GM23338 (cell line): ENCODE measurements around the gene SEPTIN8. TPM values are rescaled to one million over a fixed set of nuclear protein-coding genes. Genes with fewer than 3 reads are reported as not detected.

ENCODE experiments used
- ATAC-seq: fragments of 200-7000 bp; cut with Tn5 transposase; 3 replicates; pipeline ENCODE4 v1.9.1; 2020
- DNase-seq: peaks from one replicate; pipeline ENCODE4 v3.0.0-alpha.2; 2015; ENCODE audit warnings: low spot score
- H2AFZ ChIP-seq: fragments of 200-600 bp; sonication (generic); 2 replicates; pipeline ENCODE4 v1.8.0; 2016; ENCODE audit warnings: antibody characterized with exemption, mild to moderate bottlenecking, moderate library complexity
- H3F3A ChIP-seq: fragments of 200-600 bp; sonication (generic); replicated peaks from 2 replicates; pipeline ENCODE4 v1.8.0; 2017; ENCODE audit warnings: antibody characterized with exemption, mixed run types, low read depth
- H3K27ac ChIP-seq: fragments of 200-600 bp; sonication (generic); 2 replicates; pipeline ENCODE4 v1.6.1; 2016; ENCODE audit warnings: low read depth
- H3K27me3 ChIP-seq: fragments of 200-600 bp; sonication (generic); 2 replicates; pipeline ENCODE4 v1.8.0; 2016; ENCODE audit warnings: mild to moderate bottlenecking, mixed run types, moderate library complexity; ENCODE audit not compliant: insufficient read depth
- H3K36me3 ChIP-seq: fragments of 200-600 bp; sonication (generic); 2 replicates; pipeline ENCODE4 v1.8.0; 2016; ENCODE audit warnings: mild to moderate bottlenecking; ENCODE audit not compliant: insufficient read depth
- H3K4me1 ChIP-seq: fragments of 200-600 bp; sonication (generic); 2 replicates; pipeline ENCODE4 v1.8.0; 2016; ENCODE audit warnings: mild to moderate bottlenecking, moderate library complexity; ENCODE audit not compliant: insufficient read depth
- H3K4me2 ChIP-seq: fragments of 200-600 bp; sonication (generic); 2 replicates; pipeline ENCODE4 v1.7.1; 2017; ENCODE audit warnings: mixed run types
- H3K4me3 ChIP-seq: fragments of 200-600 bp; sonication (generic); 2 replicates; pipeline ENCODE4 v1.6.1; 2016; ENCODE audit warnings: mixed run types
- H3K79me2 ChIP-seq: fragments of 200-600 bp; sonication (generic); replicated peaks from 2 replicates; pipeline ENCODE4 v1.8.0; 2017; ENCODE audit warnings: mild to moderate bottlenecking; ENCODE audit not compliant: insufficient read depth
- H3K9me2 ChIP-seq: fragments of 200-600 bp; sonication (generic); 2 replicates; pipeline ENCODE4 v1.8.0; 2017; ENCODE audit not compliant: insufficient read depth
- H4K20me1 ChIP-seq: fragments of 200-600 bp; sonication (generic); replicated peaks from 2 replicates; pipeline ENCODE4 v1.8.0; 2017; ENCODE audit warnings: mild to moderate bottlenecking; ENCODE audit not compliant: insufficient read depth
- H3K27ac Mint-ChIP-seq: 2 replicates; pipeline ENCODE4 v1.8.0; 2020; ENCODE audit warnings: inconsistent platforms, mild to moderate bottlenecking, moderate library complexity, mixed read lengths
- H3K27me3 Mint-ChIP-seq: 3 replicates; pipeline ENCODE4 v1.8.0; 2022; ENCODE audit warnings: low read depth, mild to moderate bottlenecking, moderate library complexity, mixed read lengths, inconsistent platforms; ENCODE audit not compliant: insufficient read depth, poor library complexity
- H3K36me3 Mint-ChIP-seq: 3 replicates; pipeline ENCODE4 v1.8.0; 2021; ENCODE audit warnings: low read depth, mild to moderate bottlenecking, inconsistent platforms, moderate library complexity, mixed read lengths
- H3K4me1 Mint-ChIP-seq: 3 replicates; pipeline ENCODE4 v1.8.0; 2020; ENCODE audit warnings: mild to moderate bottlenecking, inconsistent platforms, mixed read lengths
- H3K4me3 Mint-ChIP-seq: 3 replicates; pipeline ENCODE4 v1.8.0; 2021; ENCODE audit warnings: moderate library complexity, mild to moderate bottlenecking, inconsistent platforms, mixed read lengths
- H3K9me3 Mint-ChIP-seq: 3 replicates; pipeline ENCODE4 v1.8.0; 2020; ENCODE audit warnings: moderate library complexity, mild to moderate bottlenecking, inconsistent platforms, mixed read lengths
- CREB1 ChIP-seq: fragments of 250-450 bp; sonication (Bioruptor Pico); IDR thresholded peaks from 2 replicates; pipeline ENCODE4 v1.5.0; 2020; ENCODE audit warnings: low read depth, mild to moderate bottlenecking, moderate library complexity
- CTCF ChIP-seq, 2 experiments: fragments of 200-600 bp in 1 of 2; sonication (generic) in 1 of 2; conservative IDR thresholded peaks; 2 replicates each; pipeline versions ENCODE4 v1.5.1 to v1.6.1; 2016 to 2017; ENCODE audit warnings: antibody characterized with exemption in 2 of 2, low read depth in 2 of 2, mild to moderate bottlenecking in 2 of 2, moderate library complexity in 1 of 2
- EZH2phosphoT487 ChIP-seq: fragments of 200-600 bp; sonication (generic); IDR thresholded peaks from one replicate; pipeline ENCODE4 v1.8.1; 2018; ENCODE audit warnings: antibody characterized with exemption; ENCODE audit not compliant: unreplicated experiment
- REST ChIP-seq: IDR thresholded peaks from one replicate; pipeline ENCODE4 v1.6.1; 2018; ENCODE audit warnings: antibody characterized with exemption; ENCODE audit not compliant: unreplicated experiment
- STAT1 ChIP-seq: IDR thresholded peaks from one replicate; pipeline ENCODE4 v1.6.1; 2016; ENCODE audit warnings: antibody characterized with exemption; ENCODE audit not compliant: unreplicated experiment
- ZNF114 ChIP-seq: fragments of 250-450 bp; sonication (Bioruptor Pico); IDR thresholded peaks from 2 replicates; pipeline ENCODE4 v1.5.0; 2020; ENCODE audit warnings: mild to moderate bottlenecking, moderate library complexity
- ZNF331 ChIP-seq: fragments of 250-450 bp; sonication (Bioruptor Pico); IDR thresholded peaks from 2 replicates; pipeline ENCODE4 v1.5.0; 2020; ENCODE audit warnings: low read depth, mild to moderate bottlenecking, moderate library complexity
- polyA plus RNA-seq: library from polyadenylated mRNA; unstranded; fragments of >200 nt; fragmentation: Nextera tagmentation; extraction: Ambion mirVana; gene quantifications from 2 replicates; pipeline ENCODE4 v1.2.1, GENCODE V29; 2016
- total RNA-seq: library from RNA; depleted of rRNA; stranded (reverse); fragments of >200 nt; shearing (Covaris generic); gene quantifications from 2 replicates; pipeline ENCODE4 v1.2.3, GENCODE V29; 2014
- TF ChIP-seq, protein P1 (sequence below): IDR thresholded peaks from 2 replicates; pipeline ENCODE4 v1.6.1; 2016; ENCODE audit warnings: antibody characterized with exemption

The SEPTIN8 gene
- total and polyA plus RNA-seq, 2 experiments from 2014 or later, result 8.8 to 45.0 TPM

GRCh38 chr5:132779961-132780360 is 2.9 kb upstream of the SEPTIN8 start (continued):
- TF ChIP-seq CREB1 (CRISPR knock-in tag) (no peak), REST (no peak), EZH2phosphoT487 (no peak)
- TF ChIP-seq, protein P1, sequence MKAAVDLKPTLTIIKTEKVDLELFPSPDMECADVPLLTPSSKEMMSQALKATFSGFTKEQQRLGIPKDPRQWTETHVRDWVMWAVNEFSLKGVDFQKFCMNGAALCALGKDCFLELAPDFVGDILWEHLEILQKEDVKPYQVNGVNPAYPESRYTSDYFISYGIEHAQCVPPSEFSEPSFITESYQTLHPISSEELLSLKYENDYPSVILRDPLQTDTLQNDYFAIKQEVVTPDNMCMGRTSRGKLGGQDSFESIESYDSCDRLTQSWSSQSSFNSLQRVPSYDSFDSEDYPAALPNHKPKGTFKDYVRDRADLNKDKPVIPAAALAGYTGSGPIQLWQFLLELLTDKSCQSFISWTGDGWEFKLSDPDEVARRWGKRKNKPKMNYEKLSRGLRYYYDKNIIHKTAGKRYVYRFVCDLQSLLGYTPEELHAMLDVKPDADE, result no peak

DNA sequence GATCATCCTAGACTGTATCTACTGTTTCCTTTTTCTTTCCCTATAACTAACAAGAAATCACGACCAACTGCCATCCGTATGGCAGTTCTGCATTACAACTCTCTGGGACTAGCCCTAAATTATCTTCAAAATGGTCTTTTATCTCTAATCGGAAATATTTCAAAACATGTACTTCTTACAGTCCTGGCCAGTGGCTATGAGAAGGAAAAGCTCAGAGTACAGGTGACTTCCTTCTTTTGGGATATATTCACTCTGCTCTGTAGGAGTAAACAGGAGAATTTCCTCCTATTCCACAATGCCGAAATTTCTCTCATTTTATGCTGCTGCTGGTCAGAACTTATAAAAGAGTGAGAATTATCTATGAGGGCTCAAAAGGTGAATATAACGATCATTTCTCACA is 1.8 kb upstream of the SEPTIN8 start:
- Histone ChIP-seq H3K9me2 (no peaks in the 10 kb centered on the region), H3K4me2 (no peak overlapping the region), H3K4me3 (no peak overlapping the region), H3K79me2 (no peaks in the 10 kb centered on the region; the same call in 1 of the 2 replicates), H2AFZ (no peak overlapping the region), H3F3A (no peaks in the 10 kb centered on the region), H3K27ac (no peak overlapping the region), H4K20me1 (0 out of 2 replicates have a peak, but pooled peaks cover 4% of the 10 kb centered on the region), H3K4me1 (peaks cover 18% of the 10 kb centered on the region), H3K36me3 (no peaks in the 10 kb centered on the region), H3K27me3 (peaks cover 70% of the 10 kb centered on the region)
- H3K27me3 Mint-ChIP-seq, result peaks cover 25% of the 10 kb centered on the region
- H3K27ac Mint-ChIP-seq, result no peak overlapping the region
- no peaks in the 10 kb centered on the region for H3K9me3 Mint-ChIP-seq
- DNase-seq (no peak), ATAC-seq (no peak)
- no peaks in the 10 kb centered on the region for H3K36me3 Mint-ChIP-seq
- H3K4me1 Mint-ChIP-seq, result peaks cover 24% of the 10 kb centered on the region
- no peak overlapping the region for H3K4me3 Mint-ChIP-seq
- no peak for TF ChIP-seq ZNF114 (CRISPR knock-in tag)
- no peak for TF ChIP-seq STAT1
- no peak for TF ChIP-seq CTCF (conservative IDR thresholded peaks at IDR 0.05; ENCODE audit: low read depth in 2 of 2)
- no peak for TF ChIP-seq REST
- no peak for TF ChIP-seq ZNF331
